ENCODE measurements around the gene IBA57.
A peak's percentile ranks its signal among the peaks of the same experiment; 100 is the strongest.

Gene IBA57

GRCh38 chr1:228166170-228166936, 749 bp downstream of the IBA57 start:
- TF ChIP-seq, protein P1, sequence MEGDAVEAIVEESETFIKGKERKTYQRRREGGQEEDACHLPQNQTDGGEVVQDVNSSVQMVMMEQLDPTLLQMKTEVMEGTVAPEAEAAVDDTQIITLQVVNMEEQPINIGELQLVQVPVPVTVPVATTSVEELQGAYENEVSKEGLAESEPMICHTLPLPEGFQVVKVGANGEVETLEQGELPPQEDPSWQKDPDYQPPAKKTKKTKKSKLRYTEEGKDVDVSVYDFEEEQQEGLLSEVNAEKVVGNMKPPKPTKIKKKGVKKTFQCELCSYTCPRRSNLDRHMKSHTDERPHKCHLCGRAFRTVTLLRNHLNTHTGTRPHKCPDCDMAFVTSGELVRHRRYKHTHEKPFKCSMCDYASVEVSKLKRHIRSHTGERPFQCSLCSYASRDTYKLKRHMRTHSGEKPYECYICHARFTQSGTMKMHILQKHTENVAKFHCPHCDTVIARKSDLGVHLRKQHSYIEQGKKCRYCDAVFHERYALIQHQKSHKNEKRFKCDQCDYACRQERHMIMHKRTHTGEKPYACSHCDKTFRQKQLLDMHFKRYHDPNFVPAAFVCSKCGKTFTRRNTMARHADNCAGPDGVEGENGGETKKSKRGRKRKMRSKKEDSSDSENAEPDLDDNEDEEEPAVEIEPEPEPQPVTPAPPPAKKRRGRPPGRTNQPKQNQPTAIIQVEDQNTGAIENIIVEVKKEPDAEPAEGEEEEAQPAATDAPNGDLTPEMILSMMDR (IDR thresholded peaks at IDR 0.05; ENCODE audit: borderline replicate concordance, control extremely low read depth, extremely low read depth, insufficient read depth, missing control alignments), result peak; percentile 45
- peak; percentile 72 for DNase-seq (ENCODE audit: low spot score)
- in situ Hi-C loops (cut with MboI; ENCODE audit: low sequenced_read_pairs, unreplicated experiment), result no loop called here

DNA sequence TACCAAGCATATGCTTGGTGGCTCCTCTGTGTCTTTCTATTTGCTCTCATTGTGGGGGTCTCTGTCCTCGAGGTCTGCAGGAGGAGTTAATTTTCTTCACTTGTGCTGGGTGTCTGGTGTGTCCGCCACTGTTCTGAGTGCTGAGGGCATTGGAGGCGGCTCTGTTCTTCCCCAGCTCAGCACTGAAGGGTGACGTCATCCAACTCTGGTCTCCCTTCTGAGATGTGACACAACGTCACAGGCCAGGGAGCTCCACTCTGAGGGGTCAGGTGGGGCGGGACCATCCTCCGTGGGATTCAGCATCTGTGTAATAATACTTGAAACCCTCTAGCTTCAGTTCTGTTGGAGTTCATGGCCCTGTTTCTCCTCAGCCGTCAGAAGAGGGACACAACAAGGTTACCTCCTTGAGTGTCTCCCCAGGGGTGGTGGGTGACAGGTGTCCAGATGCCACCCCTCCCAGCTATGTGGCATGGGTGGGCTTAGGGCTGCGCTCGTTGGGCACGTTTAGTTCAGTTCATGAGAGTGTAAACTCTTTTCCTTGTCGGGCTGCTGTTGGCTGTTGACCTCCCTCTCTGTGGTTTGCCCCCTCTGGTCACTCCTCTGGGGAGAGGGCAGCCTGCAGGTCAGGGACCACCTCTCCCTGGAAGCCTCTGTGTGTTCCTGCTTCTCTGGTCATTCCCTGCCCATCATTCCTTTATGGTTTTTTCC, 3.1 kb downstream of the IBA57 start:
- in situ Hi-C loops (cut with MboI; ENCODE audit: low sequenced_read_pairs, unreplicated experiment), result no loop called here
- DNase-seq (ENCODE audit: low spot score), result no peak
- TF ChIP-seq, protein P1 (IDR thresholded peaks at IDR 0.05; ENCODE audit: borderline replicate concordance, control extremely low read depth, extremely low read depth, insufficient read depth, missing control alignments), result no peak

- in situ Hi-C loops (cut with MboI; ENCODE audit: low sequenced_read_pairs, unreplicated experiment), result no loop called here
- DNase-seq (ENCODE audit: low spot score), result no peak
- TF ChIP-seq, protein P1 (IDR thresholded peaks at IDR 0.05; ENCODE audit: borderline replicate concordance, control extremely low read depth, extremely low read depth, insufficient read depth, missing control alignments), result no peak
Measured at GRCh38 chr1:228169345-228169744, 3.7 kb downstream of the IBA57 start.

DNA sequence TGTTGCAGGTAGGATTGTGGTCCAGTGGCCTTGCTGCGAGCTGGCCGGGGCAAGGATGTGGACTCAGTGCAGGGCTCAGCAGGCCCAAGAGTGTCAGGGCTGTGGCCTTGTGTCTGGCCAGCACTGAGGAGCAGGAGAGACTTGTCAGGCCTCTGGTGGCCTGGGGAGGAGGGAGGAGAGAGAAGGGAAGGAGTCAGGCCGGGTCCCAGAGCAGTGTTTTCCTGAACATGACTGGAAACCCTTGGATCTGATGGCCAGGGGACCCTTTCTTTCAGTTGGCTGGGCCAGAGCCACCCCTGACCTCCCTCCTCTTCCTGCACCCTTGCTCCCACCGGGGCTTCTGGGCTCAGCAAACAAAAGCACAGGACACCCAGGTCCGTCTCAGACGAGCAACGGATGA, 5.1 kb downstream of the IBA57 start:
- TF ChIP-seq, protein P1 (IDR thresholded peaks at IDR 0.05; ENCODE audit: borderline replicate concordance, control extremely low read depth, extremely low read depth, insufficient read depth, missing control alignments), result no peak
- no peak for DNase-seq (ENCODE audit: low spot score)
- in situ Hi-C loops (cut with MboI; ENCODE audit: low sequenced_read_pairs, unreplicated experiment), result no loop called here

DNA sequence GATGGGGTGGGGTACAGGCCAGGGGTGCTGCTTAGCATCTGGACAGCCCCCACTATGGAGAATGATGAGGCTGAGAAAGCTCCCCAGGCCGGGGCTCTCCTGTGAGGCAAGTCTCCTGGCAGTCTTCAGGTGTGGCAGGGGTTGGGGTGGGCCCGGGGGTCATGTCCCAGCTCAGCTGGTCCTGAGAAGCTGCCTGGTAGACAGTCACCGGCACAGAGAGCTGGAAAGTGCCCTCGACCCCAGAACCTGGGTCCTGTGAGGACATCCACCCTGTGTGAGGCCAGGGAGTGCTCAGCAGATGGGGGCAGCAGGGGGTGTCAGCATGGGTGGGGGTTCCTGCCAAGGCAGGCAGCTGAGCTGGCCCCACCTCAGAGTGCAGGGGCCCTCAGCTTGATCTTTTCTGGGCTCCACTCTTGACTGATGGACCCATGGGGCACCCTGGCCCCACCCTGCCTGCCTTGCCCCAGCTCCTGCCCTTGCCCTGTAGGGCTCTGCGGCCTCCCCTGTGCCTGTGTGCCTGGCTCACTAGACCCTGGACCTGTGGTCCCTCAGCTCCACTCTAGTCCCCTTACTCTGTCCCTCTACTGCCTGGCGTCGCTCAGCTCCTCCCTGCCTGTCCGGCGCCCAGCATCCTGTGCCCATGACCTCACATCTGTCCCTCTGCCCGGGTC, 5.8 kb downstream of the IBA57 start:
- no peak for DNase-seq (ENCODE audit: low spot score)
- TF ChIP-seq, protein P1 (IDR thresholded peaks at IDR 0.05; ENCODE audit: borderline replicate concordance, control extremely low read depth, extremely low read depth, insufficient read depth, missing control alignments), result no peak
- in situ Hi-C loops (cut with MboI; ENCODE audit: low sequenced_read_pairs, unreplicated experiment), result no loop called here
